HG03135 (cell line): Measurements from ENCODE around the gene TMEM108.

Experiments used
- ATAC-seq: cut with Tn5 transposase; IDR thresholded peaks from one replicate; pipeline ENCODE4 v1.9.1; 2021; ENCODE audit warnings: mild to moderate bottlenecking, moderate library complexity; ENCODE audit not compliant: unreplicated experiment

The TMEM108 gene

GRCh38 chr3:133301731-133302130 lies 263.5 kb downstream of the TMEM108 start:
- no peak for ATAC-seq

GRCh38 chr3:133303430-133303829 lies 265.2 kb downstream of the TMEM108 start:
- no peak for ATAC-seq

- ATAC-seq: no peak
Observed at GRCh38 chr3:133317866-133318265, 279.7 kb downstream of the TMEM108 start.

- no peak for ATAC-seq
Observed at GRCh38 chr3:133328373-133328772, 290.2 kb downstream of the TMEM108 start.

GRCh38 chr3:133329626-133330025 lies 291.4 kb downstream of the TMEM108 start:
- no peak for ATAC-seq

- no peak for ATAC-seq
Observed at GRCh38 chr3:133330065-133330464, 291.9 kb downstream of the TMEM108 start.

- ATAC-seq: no peak
Observed at GRCh38 chr3:133330522-133330921, 292.3 kb downstream of the TMEM108 start.

- no peak for ATAC-seq
Observed at GRCh38 chr3:133354721-133355120, 316.5 kb downstream of the TMEM108 start.

- no peak for ATAC-seq
Observed at GRCh38 chr3:133360476-133360875, 322.3 kb downstream of the TMEM108 start.

- ATAC-seq: no peak
Observed at GRCh38 chr3:133361011-133361410, 322.8 kb downstream of the TMEM108 start.

GRCh38 chr3:133361435-133361834 lies 323.2 kb downstream of the TMEM108 start:
- ATAC-seq: no peak

GRCh38 chr3:133362539-133362938 lies 324.3 kb downstream of the TMEM108 start:
- ATAC-seq: no peak

- no peak for ATAC-seq
Observed at GRCh38 chr3:133364704-133365103, 326.5 kb downstream of the TMEM108 start.

- no peak for ATAC-seq
Observed at GRCh38 chr3:133366921-133367320, 328.7 kb downstream of the TMEM108 start.

- no peak for ATAC-seq
Observed at GRCh38 chr3:133367403-133367802, 329.2 kb downstream of the TMEM108 start.

GRCh38 chr3:133367956-133368355 lies 329.8 kb downstream of the TMEM108 start:
- ATAC-seq: no peak

- no peak for ATAC-seq
Observed at GRCh38 chr3:133368371-133369067, 330.3 kb downstream of the TMEM108 start.

- no peak for ATAC-seq
Observed at GRCh38 chr3:133369068-133369440, 330.9 kb downstream of the TMEM108 start.

GRCh38 chr3:133371181-133371580 lies 333.0 kb downstream of the TMEM108 start:
- ATAC-seq: no peak

GRCh38 chr3:133371676-133372075 lies 333.5 kb downstream of the TMEM108 start:
- no peak for ATAC-seq

GRCh38 chr3:133374708-133375402 lies 336.7 kb downstream of the TMEM108 start:
- ATAC-seq: no peak

- ATAC-seq: no peak
Observed at GRCh38 chr3:133375403-133375745, 337.2 kb downstream of the TMEM108 start.

GRCh38 chr3:133376810-133377209 lies 338.6 kb downstream of the TMEM108 start:
- ATAC-seq: no peak
